Measurements from ENCODE around the gene SNX21. TPM values are rescaled to one million over a fixed set of nuclear protein-coding genes. Genes with fewer than 3 reads are reported as not detected.

Gene SNX21
- total RNA-seq, 4 donors from 2014 or later = 36.7 to 222 (median 63.0) TPM

GRCh38 chr20:45822857-45823256 is 10.7 kb upstream of the SNX21 start:
- intact Hi-C loops (cut with DNase I; ENCODE audit: low total_unique reads) = no loop called here
- 13% methylated on average over 8 of the region's 24 CpGs; no CpG with 5 or more reads in 1 of the 2 donors for WGBS, 2 donors (ENCODE audit: low coverage in 1 of 2)
- Histone ChIP-seq H3K4me3 (peak overlapping the region in 2 of 4 donors; percentile 11 to 44), H3K36me3 (no peaks in the 10 kb centered on the region), H3K27ac (peak overlapping the region; percentile 65 to 75 (median 70)), H3K9me3 (no peaks in the 10 kb centered on the region), H3K27me3 (peaks cover 13% of the 10 kb centered on the region), H3K4me1 (peaks cover 4 to 44% (median 29%) of the 10 kb centered on the region in 4 donors)
- peak; percentile 64 for DNase-seq
- in situ Hi-C loops (cut with MboI; ENCODE audit: low pct_ligation_motif_present in 1 of 4, low pct_unique_long_range_greater_than_20kb in 1 of 4, low sequenced_read_pairs in 3 of 4) = loop anchor here in 2 of 4 donors (10.0 to 25.0 kb wide), 2 partner anchors 122 to 139 kb away; partner anchors contain the start of gene ZNF335 (in 1 of the 2)
- no peak for TF ChIP-seq CTCF (IDR thresholded peaks at IDR 0.05)
- no peak for TF ChIP-seq EP300 (IDR thresholded peaks at IDR 0.05; ENCODE audit: low read depth)
- TF ChIP-seq POLR2A (IDR thresholded peaks at IDR 0.05) = no peak
- TF ChIP-seq POLR2AphosphoS5 (IDR thresholded peaks at IDR 0.05) = no peak

DNA sequence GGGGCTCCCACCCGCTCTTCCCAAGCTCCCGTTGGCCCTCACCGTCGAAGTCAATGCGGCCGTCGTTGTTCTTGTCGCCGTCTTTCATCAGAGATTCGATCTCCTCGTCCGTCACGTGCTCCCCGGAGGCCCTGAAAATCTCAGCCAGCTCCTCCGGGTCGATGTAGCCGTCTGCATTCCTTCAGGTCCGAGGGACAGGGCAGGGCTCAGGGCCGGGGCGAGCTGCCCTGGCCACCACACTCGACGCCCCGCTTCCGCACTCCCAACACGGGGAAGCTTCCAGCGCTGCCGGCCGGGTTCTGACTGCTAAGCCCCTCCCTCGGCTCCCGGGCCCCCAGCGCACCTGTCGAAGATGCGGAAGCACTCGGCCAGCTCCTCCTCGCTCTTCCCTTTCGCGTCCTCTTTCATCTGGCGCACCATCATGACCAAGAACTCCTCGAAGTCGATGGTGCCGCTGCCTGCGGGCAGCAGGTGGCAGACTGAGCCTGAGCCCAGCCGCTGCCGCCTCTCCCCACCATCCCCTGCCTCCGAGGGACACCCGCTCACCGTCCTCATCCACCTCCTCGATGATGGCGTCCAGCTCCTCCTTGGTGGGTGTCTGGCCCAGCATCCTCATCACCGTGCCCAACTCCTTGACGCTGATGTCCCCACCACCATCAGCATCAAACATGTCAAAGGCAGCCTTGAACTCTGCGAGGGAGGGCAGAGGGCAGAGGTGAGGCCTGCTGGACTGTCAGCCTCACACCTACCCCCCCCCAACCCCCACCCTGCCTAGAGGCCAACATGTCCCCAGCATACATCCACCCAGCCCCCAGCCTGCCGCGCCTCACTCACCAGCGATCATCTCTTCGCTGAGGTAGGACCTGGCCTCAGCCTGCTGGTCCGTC is 9.4 kb upstream of the SNX21 start:
- H3K27ac ChIP-seq = peak overlapping the region in 1 of 4 donors; percentile 69
- 13 to 20% methylated on average over 9 to 49 of the region's 57 CpGs for WGBS, 2 donors (ENCODE audit: low coverage in 1 of 2)
- H3K4me3 ChIP-seq = peak overlapping the region in 3 of 4 donors; percentile 6 to 44 (median 8)
- H3K36me3 ChIP-seq = no peaks in the 10 kb centered on the region
- TF ChIP-seq POLR2A (IDR thresholded peaks at IDR 0.05) (no peak), POLR2AphosphoS5 (IDR thresholded peaks at IDR 0.05) (no peak), EP300 (IDR thresholded peaks at IDR 0.05; ENCODE audit: low read depth) (no peak), CTCF (IDR thresholded peaks at IDR 0.05) (peak; percentile 43 to 61 (median 53))
- H3K9me3 ChIP-seq = no peaks in the 10 kb centered on the region
- intact Hi-C loops (cut with DNase I; ENCODE audit: low total_unique reads) (no loop called here), in situ Hi-C loops (cut with MboI; ENCODE audit: low pct_ligation_motif_present in 1 of 4, low pct_unique_long_range_greater_than_20kb in 1 of 4, low sequenced_read_pairs in 3 of 4) (loop anchor here in 2 of 4 donors (10.0 to 25.0 kb wide), 2 partner anchors 121 to 138 kb away; partner anchors contain the start of gene ZNF335 (in 1 of the 2))
- peak; percentile 72 for DNase-seq
- H3K4me1 ChIP-seq = peaks cover 4 to 42% (median 27%) of the 10 kb centered on the region in 4 donors
- peaks cover 13% of the 10 kb centered on the region for H3K27me3 ChIP-seq

DNA sequence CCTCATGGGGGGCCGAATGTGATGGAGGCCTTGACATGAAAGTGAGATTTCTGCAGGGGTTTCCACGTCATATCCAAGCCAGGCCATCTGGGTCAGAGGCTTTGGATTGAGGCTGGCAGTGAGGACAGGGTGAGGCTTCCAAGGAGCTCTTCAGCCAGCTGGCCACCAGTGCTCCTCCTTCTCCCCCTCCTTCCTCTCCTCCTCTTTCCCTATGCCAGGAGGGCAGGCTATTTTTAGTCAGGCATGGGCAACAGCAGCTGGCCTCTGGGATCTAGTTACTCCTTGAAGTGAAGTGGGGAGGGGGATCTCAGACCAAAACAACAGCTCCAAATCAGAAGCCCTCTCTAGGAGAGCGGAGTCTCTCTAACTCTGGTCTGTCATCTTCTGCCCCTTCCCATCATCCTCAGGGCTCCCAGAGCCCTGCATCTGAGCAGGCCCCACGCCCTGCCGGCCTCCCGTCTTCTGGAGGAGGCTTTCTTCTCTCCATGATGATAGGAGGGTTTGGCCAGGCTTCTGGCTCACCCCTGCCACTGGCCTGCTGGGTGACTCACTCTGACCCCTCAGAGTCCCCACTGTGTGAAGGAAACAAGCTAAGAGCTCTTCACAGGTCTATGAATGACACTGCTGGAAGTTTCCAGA is 7.1 kb upstream of the SNX21 start:
- H3K27me3 ChIP-seq = peaks cover 13% of the 10 kb centered on the region
- H3K27ac ChIP-seq = peak overlapping the region; percentile 20 to 49 (median 28)
- intact Hi-C loops (cut with DNase I; ENCODE audit: low total_unique reads) = no loop called here
- TF ChIP-seq CTCF (IDR thresholded peaks at IDR 0.05) (no peak), EP300 (IDR thresholded peaks at IDR 0.05; ENCODE audit: low read depth) (no peak), POLR2A (IDR thresholded peaks at IDR 0.05) (no peak), POLR2AphosphoS5 (IDR thresholded peaks at IDR 0.05) (no peak)
- DNase-seq = no peak
- H3K4me3 ChIP-seq = no peak overlapping the region
- peaks cover 4 to 37% (median 27%) of the 10 kb centered on the region in 4 donors for H3K4me1 ChIP-seq
- H3K36me3 ChIP-seq = no peaks in the 10 kb centered on the region
- in situ Hi-C loops (cut with MboI; ENCODE audit: low pct_ligation_motif_present in 1 of 4, low pct_unique_long_range_greater_than_20kb in 1 of 4, low sequenced_read_pairs in 3 of 4) = loop anchor here in 1 of 4 donors (10.0 kb wide), 1 partner anchor 118 kb away; no protein-coding TSS in a partner anchor
- WGBS, 2 donors (ENCODE audit: low coverage in 1 of 2) = 67% methylated on average over 6 of the region's 6 CpGs; no CpG with 5 or more reads in 1 of the 2 donors
- H3K9me3 ChIP-seq = no peaks in the 10 kb centered on the region
